ENCODE results near the gene DDIT4.

DDIT4 gene

GRCh38 chr10:72318418-72319262, 44.9 kb downstream of the DDIT4 start:
- no peak for DNase-seq (ENCODE audit: low spot score)

- DNase-seq (ENCODE audit: low spot score), result peak; percentile 69
Observed at GRCh38 chr10:72319416-72320254, 45.9 kb downstream of the DDIT4 start.

GRCh38 chr10:72320676-72321247, 47.0 kb downstream of the DDIT4 start:
- DNase-seq (ENCODE audit: low spot score), result peak; percentile 72

DNA sequence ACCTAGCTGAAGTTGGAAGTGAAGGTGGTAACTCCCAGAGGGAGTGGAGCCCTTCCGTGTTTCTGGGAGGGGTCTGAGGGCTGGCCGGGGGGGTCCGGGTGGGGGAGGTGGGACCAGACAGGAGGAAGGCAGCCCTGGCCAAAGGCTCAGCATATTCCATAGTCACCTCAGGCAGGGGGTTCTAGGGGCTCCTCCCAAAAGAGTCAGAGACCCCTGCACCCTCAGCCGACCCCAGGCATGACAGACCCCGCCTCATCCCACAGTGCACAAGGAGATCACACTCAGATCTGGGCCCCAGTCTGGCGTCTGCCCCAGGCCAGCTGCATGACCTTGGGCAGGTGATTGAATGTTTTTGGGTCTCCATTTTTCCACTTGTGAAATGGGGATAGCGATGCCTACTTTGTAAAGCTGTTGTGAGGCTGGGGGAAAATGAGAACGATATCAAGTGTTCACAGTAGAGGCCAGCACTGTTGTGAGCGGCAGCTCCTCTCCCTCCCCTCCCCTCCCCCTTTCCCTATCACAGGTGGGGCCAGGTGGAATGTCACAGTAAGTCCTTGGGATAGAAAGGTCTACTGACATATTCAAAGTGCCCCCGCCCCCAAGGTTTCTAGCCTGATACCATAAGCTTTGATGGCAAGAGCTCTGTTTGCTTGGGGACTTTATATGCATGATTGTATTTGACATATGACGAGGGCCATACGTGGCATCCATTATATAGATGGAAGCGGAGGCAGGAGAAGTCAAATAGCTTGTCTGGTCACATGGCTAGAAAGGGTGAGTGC, 47.7 kb downstream of the DDIT4 start:
- DNase-seq (ENCODE audit: low spot score), result no peak

GRCh38 chr10:72322030-72322279, 48.2 kb downstream of the DDIT4 start:
- no peak for DNase-seq (ENCODE audit: low spot score)

- DNase-seq (ENCODE audit: low spot score), result no peak
Observed at GRCh38 chr10:72322280-72323058, 48.7 kb downstream of the DDIT4 start.

GRCh38 chr10:72323108-72323749, 49.5 kb downstream of the DDIT4 start:
- no peak for DNase-seq (ENCODE audit: low spot score)

- no peak for DNase-seq (ENCODE audit: low spot score)
Observed at GRCh38 chr10:72323771-72324191, 50.1 kb downstream of the DDIT4 start.

Measured in HuH-7.5 (cell line).